Activated CD4-positive, alpha-beta memory T cell treated with anti-CD3 and anti-CD28 coated beads for 36 hours (primary cell): ENCODE results near the gene GPR158. TPM values are rescaled to one million over a fixed set of nuclear protein-coding genes. Genes with fewer than 3 reads are reported as not detected.

Experiments used
- CTCF ChIA-PET: fragments of 350-600 bp; sonication (Branson Sonifier 250); formaldehyde crosslinking; loops from one replicate; lab custom pipeline; 2021; ENCODE audit warnings: antibody characterized with exemption, inconsistent platforms; lab: Charles Lee
- POLR2A ChIA-PET: fragments of 350-600 bp; sonication (Branson Sonifier 250); formaldehyde crosslinking; loops from one replicate; lab custom pipeline; 2021; ENCODE audit warnings: antibody characterized with exemption; lab: Charles Lee
- DNase-seq: peaks from one replicate; pipeline ENCODE4 v3.0.0-alpha.2; 2020
- H3K27ac Mint-ChIP-seq: one replicate; pipeline ENCODE4 v1.8.0; 2021; ENCODE audit warnings: mixed read lengths
- H3K27me3 Mint-ChIP-seq: one replicate; pipeline ENCODE4 v1.8.0; 2021; ENCODE audit warnings: mixed read lengths
- H3K36me3 Mint-ChIP-seq: one replicate; pipeline ENCODE4 v1.8.0; 2021; ENCODE audit warnings: mixed read lengths
- H3K4me1 Mint-ChIP-seq: one replicate; pipeline ENCODE4 v1.8.0; 2021; ENCODE audit warnings: low read depth, mixed read lengths
- H3K4me3 Mint-ChIP-seq: one replicate; pipeline ENCODE4 v1.8.0; 2021; ENCODE audit warnings: mild to moderate bottlenecking, mixed read lengths
- H3K9me3 Mint-ChIP-seq: one replicate; pipeline ENCODE4 v1.8.0; 2021; ENCODE audit warnings: mixed read lengths
- intact Hi-C: fragments of 100-400 bp; cut with micrococcal nuclease; formaldehyde crosslinking; loops from one replicate; pipeline ENCODE4 v1.15.1; 2023
- total RNA-seq, 2 experiments: library from RNA; stranded (reverse); gene quantifications; one replicate each; pipeline ENCODE4 v1.2.3, GENCODE V29; 2021

The GPR158 gene
- total RNA-seq, 2 experiments from 2014 or later: not detected

DNA sequence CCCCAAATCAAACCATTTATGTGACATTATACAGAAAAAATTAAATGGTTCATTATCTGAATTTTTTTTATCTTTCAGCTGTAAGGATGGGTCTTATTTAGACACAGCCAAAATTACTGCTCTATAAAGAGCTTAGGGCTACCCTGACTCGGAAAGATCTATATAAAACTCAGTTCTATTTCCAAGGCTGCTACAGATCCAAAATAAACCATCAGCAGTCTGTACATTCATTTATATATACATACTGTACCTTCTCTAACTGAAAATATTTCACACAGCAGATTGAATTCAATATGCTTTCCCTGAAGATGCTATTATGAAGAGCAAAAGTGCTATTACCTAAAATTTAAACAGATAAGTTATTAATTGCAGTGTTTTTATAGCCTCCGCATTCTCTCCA lies 471.6 kb downstream of the GPR158 start:
- Mint-ChIP-seq H3K27me3 (no peaks in the 10 kb centered on the region), H3K9me3 (no peaks in the 10 kb centered on the region), H3K27ac (no peak overlapping the region), H3K36me3 (no peaks in the 10 kb centered on the region), H3K4me3 (no peak overlapping the region), H3K4me1 (no peaks in the 10 kb centered on the region)
- ChIA-PET CTCF (no interaction called here), POLR2A (no interaction called here)
- intact Hi-C loops: no loop called here
- no peak for DNase-seq

DNA sequence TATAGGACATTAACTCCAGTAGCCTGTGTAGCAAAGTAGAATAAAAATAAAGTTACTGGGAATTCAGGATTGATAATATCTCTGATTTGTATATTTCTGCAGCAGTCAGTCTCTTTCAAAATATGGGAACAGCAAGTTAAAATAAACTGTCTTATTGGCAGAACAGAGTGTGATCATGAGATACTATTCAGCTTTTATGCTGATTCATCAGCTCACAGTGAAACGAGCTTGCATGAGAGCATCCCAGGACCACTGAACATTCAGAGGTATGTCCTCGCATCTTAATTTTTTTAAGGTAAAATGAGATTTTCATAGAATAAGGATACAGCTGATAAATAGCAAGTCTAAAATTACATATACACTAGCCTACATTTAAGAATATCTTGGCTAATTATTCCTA lies 476.7 kb downstream of the GPR158 start:
- H3K27me3 Mint-ChIP-seq: no peaks in the 10 kb centered on the region
- intact Hi-C loops: no loop called here
- H3K4me1 Mint-ChIP-seq: no peaks in the 10 kb centered on the region
- H3K9me3 Mint-ChIP-seq: no peaks in the 10 kb centered on the region
- H3K36me3 Mint-ChIP-seq: no peaks in the 10 kb centered on the region
- no peak for DNase-seq
- no peak overlapping the region for H3K4me3 Mint-ChIP-seq
- POLR2A ChIA-PET: no interaction called here
- no peak overlapping the region for H3K27ac Mint-ChIP-seq
- CTCF ChIA-PET: no interaction called here

Other genes starting within 250 kb of the GPR158 start
- gene PRTFDC1, start 222.4 kb upstream of the GPR158 start, total RNA-seq: under 1 TPM; 0.36 to 0.41 TPM
- not detected for gene ENKUR, start 158.8 kb upstream of the GPR158 start, total RNA-seq
- 1 to 10 TPM; 6.0 to 6.2 TPM for gene THNSL1, start 158.4 kb upstream of the GPR158 start, total RNA-seq